ENCODE measurements around the gene ELMO1. TPM values are rescaled to one million over a fixed set of nuclear protein-coding genes. Genes with fewer than 3 reads are reported as not detected.

Gene ELMO1
- total RNA-seq, 1 experiment from 2014 or later, result 24.0 TPM

GRCh38 chr7:37368540-37368939, 80.1 kb downstream of the ELMO1 start:
- DNase-seq (ENCODE audit: low spot score), result no peak

GRCh38 chr7:37367010-37367409, 81.7 kb downstream of the ELMO1 start:
- DNase-seq (ENCODE audit: low spot score), result no peak

GRCh38 chr7:37366445-37366844, 82.2 kb downstream of the ELMO1 start:
- no peak for DNase-seq (ENCODE audit: low spot score)

- DNase-seq (ENCODE audit: low spot score), result no peak
Measured at GRCh38 chr7:37365405-37365804, 83.3 kb downstream of the ELMO1 start.

DNA sequence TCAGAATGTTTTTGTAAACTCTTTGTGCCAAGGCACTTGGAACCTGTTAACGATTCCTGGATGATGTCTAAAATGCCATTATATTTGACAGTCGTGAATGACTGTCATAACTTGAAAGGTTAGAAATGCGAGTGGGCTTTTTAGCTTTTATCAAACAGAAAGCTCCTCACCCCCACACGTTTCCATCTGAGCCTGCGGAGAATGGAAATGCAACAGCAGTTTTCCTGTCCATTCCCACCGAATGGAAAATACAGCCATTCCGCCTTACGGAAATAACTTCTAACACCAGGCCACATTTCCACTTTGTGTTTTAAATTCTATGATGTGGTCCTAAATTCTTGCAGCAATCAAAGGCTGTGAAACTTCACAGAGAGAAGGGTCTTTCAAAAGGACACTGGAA, 83.8 kb downstream of the ELMO1 start:
- no peak for DNase-seq (ENCODE audit: low spot score)

- no peak for DNase-seq (ENCODE audit: low spot score)
Measured at GRCh38 chr7:37363536-37364491, 84.8 kb downstream of the ELMO1 start.

GRCh38 chr7:37362802-37363201, 85.9 kb downstream of the ELMO1 start:
- no peak for DNase-seq (ENCODE audit: low spot score)

GRCh38 chr7:37360484-37360883, 88.2 kb downstream of the ELMO1 start:
- no peak for DNase-seq (ENCODE audit: low spot score)

- no peak for DNase-seq (ENCODE audit: low spot score)
Measured at GRCh38 chr7:37359662-37360444, 88.8 kb downstream of the ELMO1 start.

DNA sequence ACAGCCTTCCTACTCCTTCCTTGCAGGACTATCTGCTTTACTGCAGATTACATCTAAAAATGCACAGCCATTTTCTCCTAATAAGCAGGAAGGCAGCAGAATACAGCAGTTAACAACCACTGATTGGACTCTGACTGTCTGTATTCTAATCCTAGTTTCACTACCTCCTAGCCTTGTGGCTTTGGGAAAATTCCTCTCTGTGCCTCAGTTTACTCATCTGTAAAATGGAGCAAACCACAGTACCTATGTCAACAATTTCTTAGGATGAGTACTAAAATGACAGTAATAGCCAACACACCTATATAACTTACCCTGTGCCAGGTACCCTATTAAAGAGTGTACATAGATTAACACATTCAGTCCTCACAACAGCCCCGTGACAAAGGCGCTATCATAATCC, 89.5 kb downstream of the ELMO1 start:
- DNase-seq (ENCODE audit: low spot score), result no peak

GRCh38 chr7:37357637-37357996, 91.0 kb downstream of the ELMO1 start:
- no peak for DNase-seq (ENCODE audit: low spot score)

- DNase-seq (ENCODE audit: low spot score), result no peak
Measured at GRCh38 chr7:37356911-37357636, 91.6 kb downstream of the ELMO1 start.

DNA sequence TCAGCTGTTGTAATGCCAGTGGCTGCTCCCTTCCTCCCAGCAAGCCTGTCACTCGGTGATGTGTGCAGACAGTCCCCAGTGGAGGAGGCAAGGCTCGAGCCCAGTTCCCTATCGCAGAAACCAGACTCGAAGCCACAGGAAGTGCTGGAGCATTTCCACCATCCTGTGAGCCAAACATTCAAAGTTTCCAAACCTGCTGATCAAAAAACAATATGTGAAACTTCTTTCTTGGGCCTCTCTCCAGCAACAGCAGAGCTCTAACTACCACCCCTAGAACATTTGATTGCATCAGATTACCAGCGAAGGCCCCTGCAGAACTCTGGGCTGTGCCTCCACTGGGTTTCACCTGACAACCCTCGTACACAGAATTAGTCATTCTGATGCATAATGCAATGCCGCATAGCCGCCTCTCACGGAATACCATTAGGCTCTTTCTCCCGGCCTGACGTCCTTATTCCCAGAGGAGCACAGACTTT, 94.0 kb downstream of the ELMO1 start:
- DNase-seq (ENCODE audit: low spot score), result peak; percentile 25

GRCh38 chr7:37353949-37354655, 94.6 kb downstream of the ELMO1 start:
- no peak for DNase-seq (ENCODE audit: low spot score)

DNA sequence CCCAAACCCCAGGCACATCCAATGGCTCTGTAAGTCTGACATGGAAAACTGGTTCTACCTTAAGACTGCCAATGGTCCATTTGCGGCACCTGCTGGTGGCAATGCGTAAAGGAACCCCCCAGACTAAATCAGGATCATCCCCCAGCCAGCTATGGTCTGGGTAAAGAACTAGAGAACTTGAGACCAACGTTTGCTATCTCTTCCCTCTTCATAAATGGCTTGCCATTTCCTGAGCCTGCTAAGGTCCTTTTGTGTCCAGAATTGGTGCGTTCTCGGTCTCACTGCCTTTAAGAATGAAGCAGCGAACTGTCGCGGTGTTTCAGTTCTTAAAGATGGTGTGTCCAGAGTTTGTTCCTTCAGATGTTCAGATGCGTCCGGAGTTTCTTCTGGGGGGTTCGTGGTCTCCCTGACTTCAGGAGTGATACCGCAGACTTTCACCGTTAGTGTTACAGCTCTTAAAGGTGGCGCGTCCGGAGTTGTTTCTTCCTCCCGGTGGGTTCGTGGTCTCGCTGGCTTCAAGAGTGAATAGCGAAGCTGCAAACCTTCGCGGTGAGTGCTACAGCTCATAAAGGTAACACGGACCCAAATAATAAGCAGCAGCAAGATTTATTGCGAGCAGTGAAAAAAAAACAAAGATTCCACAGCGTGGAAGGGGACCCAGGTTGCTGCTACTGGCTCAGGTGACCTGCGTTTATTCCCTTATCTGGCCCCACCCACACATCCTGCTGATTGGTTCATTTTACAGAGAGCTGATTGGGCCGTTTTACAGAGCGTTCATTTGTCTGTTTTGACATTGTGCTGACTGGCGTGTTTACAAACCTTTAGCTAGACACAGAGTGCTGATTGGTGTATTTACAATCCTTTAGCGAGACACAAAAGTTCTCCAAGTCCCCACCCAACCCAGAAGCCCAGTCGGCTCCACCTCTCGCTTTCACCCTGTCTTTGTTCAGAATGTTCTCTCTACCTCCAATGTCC, 95.4 kb downstream of the ELMO1 start:
- peak; percentile 73 for DNase-seq (ENCODE audit: low spot score)

DNA sequence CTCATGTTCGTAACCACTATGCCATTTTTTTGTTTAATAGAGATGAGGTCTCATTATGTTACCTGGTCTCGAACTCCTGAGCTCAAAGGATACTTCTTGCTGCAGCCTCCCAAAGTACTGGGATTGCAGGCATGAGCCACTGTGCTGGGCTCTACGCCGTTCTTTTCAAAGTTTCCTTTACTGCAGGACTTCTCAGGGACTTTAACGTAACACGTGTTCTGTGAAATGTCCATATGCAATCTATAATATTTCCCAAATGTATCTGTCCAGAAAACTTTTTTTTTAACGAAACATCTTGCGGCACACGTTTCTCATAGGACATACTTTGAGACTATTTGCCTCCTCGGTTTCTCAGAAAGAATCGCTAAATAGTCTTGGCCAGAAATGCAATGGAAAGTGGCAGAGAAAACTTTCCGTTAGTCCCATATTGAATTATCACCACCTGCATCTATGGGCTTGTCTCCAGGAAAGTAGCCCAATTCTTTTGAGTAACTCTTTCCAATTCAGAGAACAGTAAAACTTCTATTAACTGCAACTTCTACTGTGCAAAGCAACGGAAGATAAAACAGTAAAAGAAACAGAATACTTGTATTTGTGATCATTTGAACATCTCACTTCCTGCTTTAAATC, 96.3 kb downstream of the ELMO1 start:
- DNase-seq (ENCODE audit: low spot score), result no peak

DNA sequence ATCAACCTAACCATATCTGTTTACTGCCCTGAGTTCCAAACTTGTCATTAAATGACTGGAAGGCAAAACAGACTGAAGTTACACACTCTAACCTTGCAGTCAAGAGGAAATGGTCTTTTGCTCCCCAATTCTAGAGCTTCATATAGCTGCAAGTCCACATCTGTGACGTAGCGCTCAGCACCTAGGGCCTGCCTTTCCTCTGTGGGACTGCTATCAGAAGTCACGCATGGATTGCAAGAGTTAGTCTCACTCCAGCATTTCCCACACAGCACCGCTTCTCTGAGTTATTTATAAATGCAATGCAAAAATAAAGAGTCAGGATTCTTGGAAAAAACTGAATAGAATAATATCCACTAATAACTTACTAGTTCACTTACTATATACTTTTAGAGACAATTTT, 96.9 kb downstream of the ELMO1 start:
- no peak for DNase-seq (ENCODE audit: low spot score)

GRCh38 chr7:37349979-37350590, 98.6 kb downstream of the ELMO1 start:
- DNase-seq (ENCODE audit: low spot score), result no peak

DNA sequence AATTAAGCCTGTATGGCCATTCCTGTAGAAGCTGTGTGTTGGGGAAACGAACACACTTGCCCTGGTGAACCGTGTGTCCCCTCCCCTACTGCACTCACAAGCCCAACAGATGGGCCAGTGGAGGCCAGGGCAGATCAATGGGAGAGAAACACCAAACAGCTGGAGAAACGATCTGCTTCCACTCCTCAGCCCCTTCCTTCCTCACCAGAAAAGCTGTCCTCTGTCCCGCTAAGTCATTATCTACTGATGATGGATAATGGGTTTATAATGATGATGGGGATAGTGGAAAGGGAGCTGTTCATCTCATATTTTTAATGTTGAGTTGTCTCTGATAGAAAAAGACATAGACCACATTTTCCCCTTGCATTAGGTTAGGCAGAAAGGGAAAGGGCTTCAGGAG, 99.7 kb downstream of the ELMO1 start:
- DNase-seq (ENCODE audit: low spot score), result no peak

Measured in A172 (cell line).